GM18909 (cell line): ENCODE results near the gene CCDC15.
"Not testable (repeated sequence)": the region's sequence is repeated elsewhere in the genome, so short reads cannot be mapped to it uniquely, and the experiment has no call there.

Experiments
- ATAC-seq: cut with Tn5 transposase; IDR thresholded peaks from one replicate; pipeline ENCODE4 v1.9.1; 2021; ENCODE audit warnings: mild to moderate bottlenecking; ENCODE audit not compliant: unreplicated experiment, poor library complexity

CCDC15 gene

DNA sequence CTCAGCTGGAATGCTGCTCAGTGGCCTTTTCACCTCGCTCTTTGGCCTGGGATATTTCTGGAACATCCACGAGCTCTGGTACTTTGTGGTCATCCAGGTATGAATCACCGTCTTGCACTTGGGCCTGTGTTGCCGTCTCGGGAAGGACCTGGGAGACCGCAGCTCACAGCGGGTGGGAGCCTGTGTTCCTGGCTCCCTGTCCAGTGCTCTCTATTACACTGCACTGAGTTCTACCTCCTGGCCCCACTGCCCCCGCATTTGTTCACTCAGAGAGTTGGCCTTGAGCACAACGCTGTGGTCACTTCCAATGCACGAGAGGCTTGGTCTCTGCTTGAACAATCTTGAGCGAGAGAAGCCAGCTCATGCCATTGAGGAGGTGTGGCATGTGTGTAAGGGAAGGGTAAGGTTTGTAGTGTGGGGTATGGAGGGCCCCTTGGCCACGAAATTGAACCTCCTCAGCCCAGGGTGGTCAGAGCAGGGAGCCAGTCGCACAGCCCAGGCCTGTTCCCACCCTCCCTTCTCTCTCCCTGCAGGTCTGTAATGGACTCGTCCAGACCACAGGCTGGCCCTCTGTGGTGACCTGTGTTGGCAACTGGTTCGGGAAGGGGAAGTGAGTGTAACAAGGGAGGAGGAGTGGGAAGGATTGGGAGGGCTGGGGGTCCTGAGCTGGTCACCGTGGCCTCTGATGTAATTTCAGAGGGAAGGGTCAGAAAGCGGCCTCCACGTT lies 125.3 kb downstream of the CCDC15 start:
- ATAC-seq = no peak

- ATAC-seq = no peak
Observed at GRCh38 chr11:125079878-125080530, 126.0 kb downstream of the CCDC15 start.

DNA sequence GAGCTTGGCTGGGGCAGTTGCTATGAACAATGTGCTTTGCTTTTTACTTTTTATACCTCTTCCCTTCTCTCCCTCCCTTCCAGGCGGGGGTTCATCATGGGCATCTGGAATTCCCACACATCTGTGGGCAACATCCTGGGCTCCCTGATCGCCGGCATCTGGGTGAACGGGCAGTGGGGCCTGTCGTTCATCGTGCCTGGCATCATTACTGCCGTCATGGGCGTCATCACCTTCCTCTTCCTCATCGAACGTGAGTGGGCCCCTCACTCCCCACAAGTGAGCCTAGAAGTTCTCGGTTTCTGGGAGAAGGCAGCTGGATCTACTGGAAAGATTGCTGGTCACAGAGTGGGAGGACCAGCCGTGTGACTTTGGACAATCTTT lies 126.5 kb downstream of the CCDC15 start:
- ATAC-seq = no peak

GRCh38 chr11:125081098-125081798 lies 127.2 kb downstream of the CCDC15 start:
- no peak for ATAC-seq

DNA sequence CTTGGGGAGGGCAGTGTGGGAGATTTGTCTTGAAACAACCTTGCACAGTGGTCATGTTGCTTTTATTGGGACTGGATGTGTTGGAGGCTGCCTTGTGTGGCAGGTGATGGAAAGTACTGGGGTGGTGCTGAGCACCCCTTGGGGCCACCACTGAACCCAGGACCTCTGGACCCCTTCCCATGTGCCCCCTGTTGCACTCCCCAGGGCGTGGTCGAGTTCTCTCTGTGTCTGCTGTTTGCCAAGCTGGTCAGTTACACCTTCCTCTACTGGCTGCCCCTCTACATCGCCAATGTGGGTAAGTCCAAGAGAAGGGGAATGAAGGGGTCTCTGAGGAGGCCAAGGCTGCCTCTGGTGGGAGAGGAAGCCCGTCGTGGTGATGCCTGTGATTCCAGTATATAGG lies 128.0 kb downstream of the CCDC15 start:
- no peak for ATAC-seq

DNA sequence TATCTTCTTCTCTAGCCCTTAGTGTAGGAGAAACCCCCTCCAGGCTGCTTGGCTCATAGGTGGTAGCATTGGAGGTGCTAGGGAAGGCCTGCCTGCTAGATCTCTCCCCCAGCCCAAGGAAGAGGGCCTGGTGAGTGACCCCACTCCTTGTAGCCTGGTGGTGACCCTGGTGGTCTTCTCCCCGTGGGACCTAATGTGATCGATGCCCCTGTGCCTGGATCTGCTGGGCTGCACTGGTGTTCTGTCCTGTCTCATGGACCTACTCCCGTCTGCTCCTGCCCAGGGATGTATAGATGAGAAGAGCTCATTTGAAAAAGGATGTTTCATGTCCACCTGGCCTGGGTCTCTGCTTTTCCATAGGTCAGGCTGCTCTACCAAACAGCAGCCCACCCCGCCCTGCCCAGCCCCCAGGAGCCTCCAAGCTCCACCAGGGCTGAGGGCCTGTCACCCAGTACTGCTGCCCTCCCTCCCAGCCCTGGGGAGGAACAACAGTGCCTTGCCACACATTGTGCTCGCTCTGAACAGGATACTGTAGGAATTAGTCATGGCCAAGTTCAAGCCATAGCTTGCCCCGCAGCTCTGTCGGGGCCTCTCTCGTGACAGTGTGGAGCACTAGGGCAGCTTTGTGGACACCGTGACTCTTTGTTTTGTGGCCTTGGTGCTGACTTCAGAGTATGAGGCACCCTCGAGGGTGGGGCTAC lies 128.8 kb downstream of the CCDC15 start:
- no peak for ATAC-seq

DNA sequence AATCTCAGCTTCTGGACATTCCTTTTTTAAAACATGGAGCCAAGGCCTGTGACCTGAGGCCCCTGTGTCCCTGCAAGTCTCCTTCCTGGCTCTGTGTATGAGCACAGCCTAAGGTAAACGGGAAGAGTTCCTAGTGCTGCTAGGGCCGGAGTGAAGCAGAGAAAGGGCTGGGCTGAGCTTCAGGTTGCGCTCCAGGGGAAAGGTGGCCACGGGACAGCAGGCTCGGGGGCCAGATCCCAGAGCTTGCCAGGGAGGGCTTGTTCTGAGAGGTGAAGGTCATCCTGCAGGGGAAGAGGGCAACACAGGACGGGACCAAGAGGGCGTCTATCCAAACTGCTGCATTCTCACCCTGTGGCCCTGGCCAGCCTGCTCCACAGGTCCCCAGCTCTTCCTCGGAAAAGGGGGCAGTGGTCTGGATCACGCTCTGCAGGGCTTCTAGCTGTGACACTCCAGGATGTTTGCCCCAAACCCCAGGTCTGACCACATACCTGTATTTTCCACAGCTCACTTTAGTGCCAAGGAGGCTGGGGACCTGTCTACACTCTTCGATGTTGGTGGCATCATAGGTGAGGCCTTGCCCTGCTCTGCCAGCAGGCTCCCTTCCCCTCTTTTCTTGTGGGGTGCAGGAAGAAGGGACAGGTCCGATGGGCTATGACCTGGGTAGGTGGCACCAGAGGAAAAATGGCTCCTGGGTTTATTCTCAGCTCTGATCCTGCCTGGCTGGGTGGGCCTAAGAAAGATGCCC lies 129.5 kb downstream of the CCDC15 start:
- no peak for ATAC-seq

GRCh38 chr11:125084057-125084416 lies 130.0 kb downstream of the CCDC15 start:
- no peak for ATAC-seq

DNA sequence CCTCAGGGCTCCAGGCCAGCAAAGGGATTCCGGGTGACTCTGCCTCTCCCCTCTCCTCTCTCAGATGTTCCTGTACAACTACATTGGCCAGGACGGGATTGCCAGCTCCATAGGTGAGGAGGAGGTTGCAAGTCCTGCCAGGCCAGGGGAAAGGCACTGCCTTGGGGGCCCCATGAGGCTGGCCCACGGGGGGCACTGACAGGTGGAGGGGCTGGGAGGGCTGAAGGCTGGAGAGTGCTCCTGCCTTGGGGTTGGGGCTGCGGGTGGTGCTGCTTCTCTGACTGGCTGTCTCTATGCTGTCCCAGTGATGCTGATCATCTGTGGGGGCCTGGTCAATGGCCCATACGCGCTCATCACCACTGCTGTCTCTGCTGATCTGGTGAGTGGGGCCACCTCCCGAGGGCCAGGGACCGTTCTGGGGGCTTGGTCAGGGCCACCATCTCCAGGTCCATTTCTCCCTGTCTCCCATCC lies 130.8 kb downstream of the CCDC15 start:
- ATAC-seq = no peak

- ATAC-seq = no peak
Observed at GRCh38 chr11:125085301-125086081, 131.5 kb downstream of the CCDC15 start.

- no peak for ATAC-seq
Observed at GRCh38 chr11:125086633-125087296, 132.8 kb downstream of the CCDC15 start.

DNA sequence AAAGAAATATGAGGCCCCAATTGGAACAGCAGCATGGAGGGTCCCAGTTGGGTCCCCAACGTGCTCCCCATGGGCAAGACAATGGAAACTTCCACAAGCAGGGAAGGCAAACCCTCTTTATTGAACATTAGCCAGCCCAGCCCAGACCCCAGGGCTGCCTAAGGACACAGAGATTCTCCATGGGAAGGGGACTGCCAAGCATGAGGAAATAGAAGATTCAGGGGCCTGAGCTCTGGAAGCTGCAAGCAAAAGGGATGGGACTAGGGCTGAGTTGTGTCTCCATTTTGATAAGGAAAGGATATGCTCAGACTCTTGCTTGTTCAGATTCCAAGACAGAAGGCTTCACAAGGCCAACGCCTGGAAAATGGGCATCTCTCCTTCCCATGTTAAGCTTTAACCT lies 134.1 kb downstream of the CCDC15 start:
- no peak for ATAC-seq

- ATAC-seq = no peak
Observed at GRCh38 chr11:125088576-125089455, 134.8 kb downstream of the CCDC15 start.

GRCh38 chr11:125089481-125089880 lies 135.5 kb downstream of the CCDC15 start:
- ATAC-seq = not testable (repeated sequence)

DNA sequence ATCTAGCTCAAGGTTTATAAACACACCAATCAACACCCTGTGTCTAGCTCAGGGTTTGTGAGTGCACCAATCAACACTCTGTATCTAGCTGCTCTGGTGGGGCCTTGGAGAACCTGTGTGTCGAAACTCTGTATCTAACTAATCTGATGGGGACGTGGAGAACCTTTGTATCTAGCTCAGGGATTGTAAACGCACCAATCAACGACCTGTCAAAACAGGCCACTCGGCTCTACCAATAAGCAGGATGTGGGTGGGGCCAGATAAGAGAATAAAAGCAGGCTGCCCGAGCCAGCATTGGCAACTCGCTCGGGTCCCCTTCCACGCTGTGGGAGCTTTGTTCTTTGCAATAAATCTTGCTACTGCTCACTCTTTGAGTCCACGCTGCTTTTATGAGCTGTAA lies 136.1 kb downstream of the CCDC15 start:
- not testable (repeated sequence) for ATAC-seq

DNA sequence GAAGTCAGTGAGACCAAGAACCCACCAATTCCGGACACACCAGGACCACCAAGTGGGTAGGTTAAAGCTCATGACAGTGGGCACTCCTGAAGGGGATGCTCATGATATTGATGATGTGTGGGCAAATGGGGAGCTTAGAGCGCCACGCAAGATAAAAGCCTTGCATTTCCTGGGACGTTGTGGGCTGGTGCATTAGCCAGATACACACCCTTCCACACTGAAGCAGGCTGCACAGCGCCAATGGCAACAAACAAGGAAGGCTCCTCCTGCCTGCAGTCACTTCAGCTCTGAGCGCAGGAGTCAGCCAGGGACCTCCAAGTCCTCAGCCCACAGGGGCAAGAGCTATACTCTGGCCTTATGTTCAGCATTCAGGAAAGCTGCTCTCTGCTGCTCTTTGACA lies 136.8 kb downstream of the CCDC15 start:
- ATAC-seq = no peak
